Hepatocyte (in vitro differentiated cells): ENCODE results near the gene ESD. TPM values are rescaled to one million over a fixed set of nuclear protein-coding genes. Genes with fewer than 3 reads are reported as not detected.

Experiments
- DNase-seq: peaks from one replicate; pipeline ENCODE4 v3.0.0-alpha.2; 2016; ENCODE audit warnings: low spot score
- H2AFZ ChIP-seq: fragments of 200-600 bp; sonication (generic); 2 replicates; pipeline ENCODE4 v1.6.0; 2016; ENCODE audit warnings: antibody characterized with exemption, mild to moderate bottlenecking
- H3K27ac ChIP-seq: fragments of 200-600 bp; sonication (generic); 2 replicates; pipeline ENCODE4 v1.5.1; 2016; ENCODE audit warnings: mild to moderate bottlenecking
- H3K27me3 ChIP-seq: fragments of 200-600 bp; sonication (generic); 2 replicates; pipeline ENCODE4 v1.6.1; 2016
- H3K36me3 ChIP-seq: fragments of 200-600 bp; sonication (generic); replicated peaks from 2 replicates; pipeline ENCODE4 v1.5.1; 2016; ENCODE audit warnings: low read depth; ENCODE audit not compliant: insufficient read depth
- H3K4me1 ChIP-seq: fragments of 200-600 bp; sonication (generic); 2 replicates; pipeline ENCODE4 v1.5.1; 2016; ENCODE audit warnings: mild to moderate bottlenecking, moderate library complexity; ENCODE audit not compliant: insufficient read depth
- H3K4me2 ChIP-seq: fragments of 200-600 bp; sonication (generic); 2 replicates; pipeline ENCODE4 v1.6.0; 2016
- H3K4me3 ChIP-seq: fragments of 200-600 bp; sonication (generic); 2 replicates; pipeline ENCODE4 v1.5.1; 2016; ENCODE audit warnings: mild to moderate bottlenecking
- H3K79me2 ChIP-seq: fragments of 200-600 bp; sonication (generic); 2 replicates; pipeline ENCODE4 v1.6.0; 2017; ENCODE audit warnings: mild to moderate bottlenecking
- H3K9me2 ChIP-seq: fragments of 200-600 bp; sonication (generic); replicated peaks from 2 replicates; pipeline ENCODE4 v1.6.0; 2017; ENCODE audit warnings: mild to moderate bottlenecking; ENCODE audit not compliant: insufficient read depth
- H3K9me3 ChIP-seq: fragments of 200-600 bp; sonication (generic); 2 replicates; pipeline ENCODE4 v1.5.1; 2016; ENCODE audit warnings: low read depth, mild to moderate bottlenecking
- H4K20me1 ChIP-seq: fragments of 200-600 bp; sonication (generic); 2 replicates; pipeline ENCODE4 v1.6.0; 2016; ENCODE audit warnings: mild to moderate bottlenecking; ENCODE audit not compliant: insufficient read depth, poor library complexity, severe bottlenecking
- EZH2 ChIP-seq: fragments of 200-600 bp; sonication (generic); IDR thresholded peaks from 2 replicates; pipeline ENCODE4 v1.6.1; 2016; ENCODE audit warnings: antibody characterized with exemption, mild to moderate bottlenecking, borderline replicate concordance
- EZH2phosphoT487 ChIP-seq: fragments of 200-600 bp; sonication (generic); IDR thresholded peaks from one replicate; pipeline ENCODE4 v1.6.1; 2018; ENCODE audit warnings: antibody characterized with exemption, mild to moderate bottlenecking, low read depth, moderate library complexity; ENCODE audit not compliant: unreplicated experiment, severe bottlenecking
- WGBS: methylation state at CpG from one replicate; pipeline ENCODE4 v1.1.6; 2016; ENCODE audit warnings: low lambda C conversion rate; ENCODE audit errors: missing lambda C conversion rate; 5-methylcytosine and 5-hydroxymethylcytosine counted together
- polyA plus RNA-seq: library from polyadenylated mRNA; unstranded; fragments of >200 nt; fragmentation: Nextera tagmentation; extraction: Ambion mirVana; gene quantifications from 2 replicates; pipeline ENCODE4 v1.2.1, GENCODE V29; 2016
- total RNA-seq: library from RNA; depleted of rRNA; stranded (reverse); fragments of >200 nt; gene quantifications from 2 replicates; pipeline ENCODE4 v1.2.3, GENCODE V29; 2014
- TF ChIP-seq, protein P1 (sequence below): fragments of 200-600 bp; sonication (generic); IDR thresholded peaks from 2 replicates; pipeline ENCODE4 v1.5.1; 2016; ENCODE audit warnings: antibody characterized with exemption, mild to moderate bottlenecking; ENCODE audit not compliant: poor library complexity

ESD gene
- total and polyA plus RNA-seq, 2 experiments from 2014 or later = 127 to 129 TPM

DNA sequence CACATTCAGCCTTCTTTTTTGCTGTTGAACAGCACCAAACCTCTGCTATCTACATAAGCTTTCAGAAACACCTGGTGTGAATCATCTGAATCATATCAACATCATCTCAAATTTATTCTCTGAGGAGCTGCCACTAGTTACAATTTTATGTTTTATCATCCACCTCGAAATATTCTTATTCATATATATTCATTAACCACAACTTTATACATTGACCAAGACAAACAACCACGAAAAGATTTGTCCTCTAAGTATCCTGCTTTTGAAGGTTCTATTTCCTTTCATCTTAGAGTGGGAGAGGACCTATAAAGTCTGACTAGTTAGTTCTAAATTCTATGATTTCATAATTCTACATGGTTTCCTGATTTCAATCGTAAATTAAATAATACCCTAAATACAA is 18.9 kb downstream of the ESD start:
- Histone ChIP-seq H3K79me2 (no peaks in the 10 kb centered on the region), H3K9me2 (no peaks in the 10 kb centered on the region), H3K4me2 (no peak overlapping the region), H3K27ac (no peak overlapping the region), H3K4me1 (no peaks in the 10 kb centered on the region), H3K27me3 (no peaks in the 10 kb centered on the region), H3K36me3 (no peaks in the 10 kb centered on the region), H3K4me3 (no peak overlapping the region), H4K20me1 (no peaks in the 10 kb centered on the region), H3K9me3 (no peaks in the 10 kb centered on the region), H2AFZ (no peak overlapping the region)
- DNase-seq = no peak
- 95% methylated on average over 3 of the region's 3 CpGs for WGBS
- no peak for TF ChIP-seq EZH2phosphoT487
- TF ChIP-seq, protein P1, sequence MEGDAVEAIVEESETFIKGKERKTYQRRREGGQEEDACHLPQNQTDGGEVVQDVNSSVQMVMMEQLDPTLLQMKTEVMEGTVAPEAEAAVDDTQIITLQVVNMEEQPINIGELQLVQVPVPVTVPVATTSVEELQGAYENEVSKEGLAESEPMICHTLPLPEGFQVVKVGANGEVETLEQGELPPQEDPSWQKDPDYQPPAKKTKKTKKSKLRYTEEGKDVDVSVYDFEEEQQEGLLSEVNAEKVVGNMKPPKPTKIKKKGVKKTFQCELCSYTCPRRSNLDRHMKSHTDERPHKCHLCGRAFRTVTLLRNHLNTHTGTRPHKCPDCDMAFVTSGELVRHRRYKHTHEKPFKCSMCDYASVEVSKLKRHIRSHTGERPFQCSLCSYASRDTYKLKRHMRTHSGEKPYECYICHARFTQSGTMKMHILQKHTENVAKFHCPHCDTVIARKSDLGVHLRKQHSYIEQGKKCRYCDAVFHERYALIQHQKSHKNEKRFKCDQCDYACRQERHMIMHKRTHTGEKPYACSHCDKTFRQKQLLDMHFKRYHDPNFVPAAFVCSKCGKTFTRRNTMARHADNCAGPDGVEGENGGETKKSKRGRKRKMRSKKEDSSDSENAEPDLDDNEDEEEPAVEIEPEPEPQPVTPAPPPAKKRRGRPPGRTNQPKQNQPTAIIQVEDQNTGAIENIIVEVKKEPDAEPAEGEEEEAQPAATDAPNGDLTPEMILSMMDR = no peak
- no peak for TF ChIP-seq EZH2

DNA sequence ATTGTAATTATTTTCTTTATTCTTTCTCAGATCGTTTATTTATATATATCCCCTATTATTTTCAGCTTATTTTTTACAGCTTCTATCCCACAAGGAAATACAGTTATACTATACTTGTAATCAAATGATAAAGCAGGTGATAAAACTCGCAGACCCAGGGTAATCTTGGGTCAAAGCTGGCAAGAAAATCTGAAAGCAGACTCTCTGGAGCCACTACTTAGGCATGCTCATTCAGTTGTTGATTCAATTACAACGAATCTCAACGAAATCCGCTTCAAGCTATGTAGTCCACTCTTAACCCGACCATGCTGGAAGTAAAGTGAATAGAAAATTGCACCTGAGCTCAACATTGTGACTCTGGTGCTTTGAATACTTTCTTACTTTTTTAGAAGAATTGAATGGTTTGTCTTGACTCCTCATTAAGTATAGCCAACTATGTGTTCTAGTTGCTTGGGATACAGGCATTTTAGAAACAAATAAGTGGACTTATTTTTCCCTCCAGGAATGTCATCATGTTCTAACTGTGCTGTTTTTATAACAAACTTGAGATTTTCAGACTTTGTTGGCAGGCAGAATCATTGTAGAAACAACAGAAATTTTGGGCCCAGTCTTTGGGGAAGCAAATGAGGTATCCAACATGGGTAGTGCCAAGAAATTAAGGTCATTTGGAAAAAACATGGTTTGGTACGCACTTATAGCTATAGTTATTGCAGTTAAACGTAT is 21.4 kb downstream of the ESD start:
- Histone ChIP-seq H3K4me2 (no peak overlapping the region), H3K9me2 (no peaks in the 10 kb centered on the region), H3K9me3 (no peaks in the 10 kb centered on the region), H3K27me3 (no peaks in the 10 kb centered on the region), H3K36me3 (no peaks in the 10 kb centered on the region), H3K4me3 (no peak overlapping the region), H3K79me2 (no peaks in the 10 kb centered on the region), H3K4me1 (no peaks in the 10 kb centered on the region), H4K20me1 (no peaks in the 10 kb centered on the region), H3K27ac (no peak overlapping the region), H2AFZ (no peak overlapping the region)
- WGBS = 85% methylated on average over 8 of the region's 8 CpGs
- TF ChIP-seq EZH2phosphoT487 (no peak), EZH2 (no peak)
- TF ChIP-seq, protein P1 = no peak
- no peak for DNase-seq

DNA sequence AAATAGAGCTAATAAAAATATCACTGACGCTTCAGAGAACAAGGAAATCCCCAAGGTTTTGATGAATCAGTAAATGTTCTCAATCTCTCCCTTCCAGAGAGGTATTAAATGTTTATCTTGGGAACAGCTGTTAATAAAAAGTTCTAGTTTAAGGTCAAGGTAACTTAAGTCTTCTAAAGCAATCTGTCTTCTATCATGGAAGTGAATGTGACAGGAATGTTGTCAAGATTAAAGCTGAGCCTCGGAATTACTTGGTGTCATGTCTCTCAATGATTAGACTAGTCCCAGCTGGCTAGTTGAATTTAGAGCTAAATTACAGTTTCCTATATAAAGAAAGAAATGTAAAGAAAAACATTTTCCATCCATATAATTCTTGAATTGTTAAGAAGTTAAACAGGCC is 23.4 kb downstream of the ESD start:
- no peak overlapping the region for H3K4me3 ChIP-seq
- H3K27me3 ChIP-seq = no peaks in the 10 kb centered on the region
- no peak overlapping the region for H3K4me2 ChIP-seq
- no peak overlapping the region for H3K27ac ChIP-seq
- DNase-seq = no peak
- H3K9me3 ChIP-seq = no peaks in the 10 kb centered on the region
- WGBS = 59% methylated on average over 2 of the region's 2 CpGs
- no peaks in the 10 kb centered on the region for H3K79me2 ChIP-seq
- TF ChIP-seq, protein P1 = no peak
- no peak for TF ChIP-seq EZH2
- TF ChIP-seq EZH2phosphoT487 = no peak
- no peaks in the 10 kb centered on the region for H3K36me3 ChIP-seq
- no peaks in the 10 kb centered on the region for H3K4me1 ChIP-seq
- no peaks in the 10 kb centered on the region for H3K9me2 ChIP-seq
- no peaks in the 10 kb centered on the region for H4K20me1 ChIP-seq
- H2AFZ ChIP-seq = no peak overlapping the region
